ENCODE results near the gene TXN. TPM values are rescaled to one million over a fixed set of nuclear protein-coding genes. Genes with fewer than 3 reads are reported as not detected.
"Not testable (repeated sequence)": the region's sequence is repeated elsewhere in the genome, so short reads cannot be mapped to it uniquely, and the experiment has no call there.

The TXN gene
- total RNA-seq, 4 donors from 2014 or later, result 126 to 214 (median 154) TPM

DNA sequence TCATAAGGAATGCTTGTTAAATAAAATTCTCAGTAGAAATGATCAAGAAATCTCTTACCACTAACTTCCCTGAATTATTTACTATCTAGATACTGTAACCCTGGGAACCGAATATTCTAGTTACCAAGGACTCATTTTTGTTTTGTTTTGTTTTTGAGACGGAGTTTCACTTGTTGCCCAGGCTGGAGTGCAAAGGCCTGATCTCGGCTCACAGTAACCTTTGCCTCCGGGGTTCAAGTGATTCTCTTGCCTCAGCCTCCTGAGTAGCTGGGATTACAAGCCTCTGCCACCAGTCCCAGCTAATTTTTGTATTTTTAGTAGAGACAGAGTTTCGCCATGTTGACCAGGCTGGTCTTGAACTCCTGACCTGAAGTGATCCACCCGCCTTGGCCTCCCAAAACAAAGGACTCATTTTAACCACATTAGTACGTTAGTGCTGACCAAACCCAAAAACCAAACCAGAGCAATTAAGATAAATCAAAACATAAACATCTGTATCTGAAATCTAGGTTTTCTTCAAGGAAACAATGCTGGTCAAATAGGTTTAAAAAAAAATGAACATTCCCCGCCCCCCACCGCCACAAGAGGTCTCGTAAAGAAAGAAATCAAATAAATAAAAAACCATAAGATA lies 3.7 kb downstream of the TXN start:
- Histone ChIP-seq H3K4me1 (peaks cover 29% of the 10 kb centered on the region), H3K4me3 (no peak overlapping the region), H3K27ac (no peak overlapping the region), H3K9me3 (no peaks in the 10 kb centered on the region), H3K36me3 (peaks cover 18% of the 10 kb centered on the region), H3K27me3 (no peaks in the 10 kb centered on the region)
- TF ChIP-seq POLR2AphosphoS5 (IDR thresholded peaks at IDR 0.05) (no peak), EP300 (IDR thresholded peaks at IDR 0.05) (no peak), POLR2A (IDR thresholded peaks at IDR 0.05) (no peak)
- TF ChIP-seq, protein P1, sequence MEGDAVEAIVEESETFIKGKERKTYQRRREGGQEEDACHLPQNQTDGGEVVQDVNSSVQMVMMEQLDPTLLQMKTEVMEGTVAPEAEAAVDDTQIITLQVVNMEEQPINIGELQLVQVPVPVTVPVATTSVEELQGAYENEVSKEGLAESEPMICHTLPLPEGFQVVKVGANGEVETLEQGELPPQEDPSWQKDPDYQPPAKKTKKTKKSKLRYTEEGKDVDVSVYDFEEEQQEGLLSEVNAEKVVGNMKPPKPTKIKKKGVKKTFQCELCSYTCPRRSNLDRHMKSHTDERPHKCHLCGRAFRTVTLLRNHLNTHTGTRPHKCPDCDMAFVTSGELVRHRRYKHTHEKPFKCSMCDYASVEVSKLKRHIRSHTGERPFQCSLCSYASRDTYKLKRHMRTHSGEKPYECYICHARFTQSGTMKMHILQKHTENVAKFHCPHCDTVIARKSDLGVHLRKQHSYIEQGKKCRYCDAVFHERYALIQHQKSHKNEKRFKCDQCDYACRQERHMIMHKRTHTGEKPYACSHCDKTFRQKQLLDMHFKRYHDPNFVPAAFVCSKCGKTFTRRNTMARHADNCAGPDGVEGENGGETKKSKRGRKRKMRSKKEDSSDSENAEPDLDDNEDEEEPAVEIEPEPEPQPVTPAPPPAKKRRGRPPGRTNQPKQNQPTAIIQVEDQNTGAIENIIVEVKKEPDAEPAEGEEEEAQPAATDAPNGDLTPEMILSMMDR (IDR thresholded peaks at IDR 0.05), result no peak
- DNase-seq (ENCODE audit: low spot score in 2 of 2), result no peak
- 54% methylated on average over 10 of the region's 10 CpGs for WGBS

DNA sequence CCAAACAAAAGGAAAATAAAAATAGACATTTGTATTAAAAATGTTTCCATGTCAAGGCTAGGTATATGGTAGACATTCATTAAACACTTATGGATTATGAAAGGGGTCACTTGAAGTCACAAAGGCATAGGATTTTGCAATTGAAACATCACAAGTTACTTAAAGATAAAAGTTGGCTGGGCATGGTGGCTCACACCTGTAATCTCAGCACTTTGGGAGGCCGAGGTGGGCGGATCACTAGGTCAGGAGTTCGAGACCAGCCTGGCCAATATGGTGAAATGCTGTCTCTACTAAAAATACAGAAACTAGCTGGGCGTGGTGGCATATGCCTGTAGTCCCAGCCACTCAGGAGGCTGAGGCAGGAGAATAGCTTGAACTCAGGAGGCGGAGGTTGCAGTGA lies 4.5 kb downstream of the TXN start:
- Histone ChIP-seq H3K36me3 (peaks cover 26% of the 10 kb centered on the region), H3K4me1 (peaks cover 20% of the 10 kb centered on the region)
- H3K27me3 ChIP-seq; DNase-seq (ENCODE audit: low spot score in 2 of 2); H3K4me3 ChIP-seq; H3K9me3 ChIP-seq; H3K27ac ChIP-seq: not testable (repeated sequence)
- 95% methylated on average over 5 of the region's 5 CpGs for WGBS

DNA sequence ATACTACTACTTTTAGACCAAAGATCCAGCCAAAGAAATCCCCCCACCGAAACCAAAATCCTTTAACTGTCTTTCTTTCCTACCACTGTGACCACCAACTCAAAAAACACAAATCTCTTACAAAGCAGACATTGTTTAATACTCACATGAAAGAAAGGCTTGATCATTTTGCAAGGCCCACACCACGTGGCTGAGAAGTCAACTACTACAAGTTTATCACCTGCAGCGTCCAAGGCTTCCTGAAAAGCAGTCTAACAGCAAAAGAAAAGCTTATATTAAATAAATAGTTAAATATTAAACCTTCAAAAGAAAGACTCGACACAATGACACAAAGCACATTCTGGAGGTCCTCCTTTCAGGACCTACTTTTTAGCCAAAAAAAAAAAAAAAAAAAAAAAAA lies 5.1 kb downstream of the TXN start:
- Histone ChIP-seq H3K27ac (no peak overlapping the region), H3K4me3 (no peak overlapping the region), H3K9me3 (no peaks in the 10 kb centered on the region), H3K4me1 (peaks cover 20% of the 10 kb centered on the region), H3K36me3 (peaks cover 30% of the 10 kb centered on the region), H3K27me3 (no peaks in the 10 kb centered on the region)
- DNase-seq (ENCODE audit: low spot score in 2 of 2), result no peak
- 66% methylated on average over 4 of the region's 4 CpGs for WGBS
- TF ChIP-seq, protein P1 (IDR thresholded peaks at IDR 0.05), result no peak
- no peak for TF ChIP-seq POLR2AphosphoS5 (IDR thresholded peaks at IDR 0.05)
- TF ChIP-seq EP300 (IDR thresholded peaks at IDR 0.05), result no peak
- TF ChIP-seq POLR2A (IDR thresholded peaks at IDR 0.05), result no peak

DNA sequence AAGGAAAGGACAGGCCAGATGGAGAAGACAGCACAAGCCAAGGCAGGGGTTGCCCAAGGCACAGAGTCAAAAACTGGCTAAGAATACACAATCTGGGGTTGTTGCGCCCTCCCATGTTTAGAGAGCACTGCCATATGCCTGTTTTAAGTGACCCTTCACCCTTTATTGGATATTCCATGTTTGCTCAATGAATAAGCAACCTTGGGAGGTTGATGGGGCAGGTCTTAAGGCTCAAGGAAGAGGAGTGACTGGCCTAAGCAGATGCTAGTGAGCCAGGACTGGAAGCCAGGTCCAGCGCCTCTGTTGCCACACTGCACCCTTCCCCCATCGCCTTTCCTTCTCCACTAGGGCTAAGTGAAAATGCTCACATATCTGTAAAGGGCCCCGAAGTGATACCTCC lies 6.7 kb downstream of the TXN start:
- H3K4me1 ChIP-seq, result peaks cover 14% of the 10 kb centered on the region
- WGBS, result 94% methylated on average over 4 of the region's 4 CpGs
- TF ChIP-seq EP300 (IDR thresholded peaks at IDR 0.05) (no peak), POLR2AphosphoS5 (IDR thresholded peaks at IDR 0.05) (no peak), POLR2A (IDR thresholded peaks at IDR 0.05) (no peak)
- TF ChIP-seq, protein P1 (IDR thresholded peaks at IDR 0.05), result no peak

DNA sequence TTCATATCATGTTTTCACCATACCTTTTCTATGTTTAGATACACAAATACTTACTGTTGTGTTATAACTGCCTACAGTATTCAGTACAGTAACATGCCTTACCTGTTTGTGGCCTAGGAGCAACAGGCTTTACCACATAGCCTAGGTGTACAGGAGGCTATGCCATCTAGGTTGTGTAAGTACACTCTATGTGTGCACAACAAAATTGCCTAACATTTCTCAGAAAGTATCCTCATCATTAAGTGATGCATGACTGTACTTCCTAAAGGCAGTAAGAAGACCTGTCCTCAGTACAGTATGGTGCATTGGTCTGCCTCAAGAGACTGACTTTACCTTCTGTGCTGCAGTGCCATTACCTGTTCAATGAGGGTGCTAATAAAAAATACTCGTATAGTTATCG lies 7.9 kb downstream of the TXN start:
- Histone ChIP-seq H3K27ac (no peak overlapping the region), H3K36me3 (peaks cover 53% of the 10 kb centered on the region), H3K4me3 (no peak overlapping the region), H3K9me3 (no peaks in the 10 kb centered on the region), H3K27me3 (no peaks in the 10 kb centered on the region), H3K4me1 (peaks cover 2% of the 10 kb centered on the region)
- 65% methylated on average over 2 of the region's 2 CpGs for WGBS
- TF ChIP-seq, protein P1 (IDR thresholded peaks at IDR 0.05), result no peak
- TF ChIP-seq POLR2A (IDR thresholded peaks at IDR 0.05) (no peak), POLR2AphosphoS5 (IDR thresholded peaks at IDR 0.05) (peak in 1 of 3 donors; percentile 44)
- DNase-seq (ENCODE audit: low spot score in 2 of 2), result no peak

More for the DNA sequence above, 6.7 kb downstream of the TXN start:
- no peaks in the 10 kb centered on the region for H3K27me3 ChIP-seq
- no peaks in the 10 kb centered on the region for H3K9me3 ChIP-seq
- H3K36me3 ChIP-seq, result peaks cover 40% of the 10 kb centered on the region
- H3K4me3 ChIP-seq, result no peak overlapping the region
- no peak overlapping the region for H3K27ac ChIP-seq
- DNase-seq (ENCODE audit: low spot score in 2 of 2), result no peak

DNA sequence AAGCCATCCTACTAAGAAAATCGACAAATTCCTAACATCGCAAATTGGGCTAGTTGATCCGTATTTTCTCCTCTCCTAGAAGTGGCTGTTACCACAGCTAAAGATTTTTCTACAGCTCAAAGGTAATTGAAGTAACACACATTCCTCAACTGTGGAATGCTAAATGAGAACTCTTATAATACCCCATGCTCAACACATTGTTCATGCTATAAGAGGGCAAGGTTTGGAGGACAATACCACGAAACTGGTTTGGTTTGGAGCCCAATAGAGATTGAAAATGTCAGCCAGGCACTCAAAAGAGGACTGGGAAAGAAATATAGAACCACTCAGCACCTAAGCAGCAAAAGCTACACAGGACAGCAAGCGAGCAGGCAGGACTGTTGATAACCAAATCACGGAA lies 10.1 kb downstream of the TXN start:
- no peak for DNase-seq (ENCODE audit: low spot score in 2 of 2)
- H3K36me3 ChIP-seq, result peaks cover 68% of the 10 kb centered on the region
- H3K4me3 ChIP-seq, result no peak overlapping the region
- TF ChIP-seq POLR2A (IDR thresholded peaks at IDR 0.05) (no peak), EP300 (IDR thresholded peaks at IDR 0.05) (no peak), POLR2AphosphoS5 (IDR thresholded peaks at IDR 0.05) (no peak)
- TF ChIP-seq, protein P1 (IDR thresholded peaks at IDR 0.05), result no peak
- no peaks in the 10 kb centered on the region for H3K27me3 ChIP-seq
- H3K27ac ChIP-seq, result no peak overlapping the region
- no peaks in the 10 kb centered on the region for H3K9me3 ChIP-seq
- 92% methylated on average over 6 of the region's 6 CpGs for WGBS
- H3K4me1 ChIP-seq, result no peaks in the 10 kb centered on the region
